Measurements from ENCODE around the gene UBXN11.

UBXN11 gene

GRCh38 chr1:26322042-26322331 is 15.6 kb upstream of the UBXN11 start:
- Histone ChIP-seq H3K27ac (no peak overlapping the region), H3K36me3 (peaks cover 32% of the 10 kb centered on the region), H3K4me3 (ENCODE audit: low read depth, low read length) (no peak overlapping the region), H3K9me3 (ENCODE audit: severe bottlenecking) (no peaks in the 10 kb centered on the region), H3K27me3 (ENCODE audit: insufficient read depth, low read depth, severe bottlenecking) (no peaks in the 10 kb centered on the region)
- no peak for DNase-seq
- TF ChIP-seq CTCF (IDR thresholded peaks at IDR 0.05; ENCODE audit: low read depth, low read length): no peak

GRCh38 chr1:26321315-26322041 is 15.0 kb upstream of the UBXN11 start:
- H3K27ac ChIP-seq: no peak overlapping the region
- TF ChIP-seq CTCF (IDR thresholded peaks at IDR 0.05; ENCODE audit: low read depth, low read length): peak; percentile 85
- peaks cover 32% of the 10 kb centered on the region for H3K36me3 ChIP-seq
- peak; percentile 92 for DNase-seq
- H3K4me3 ChIP-seq (ENCODE audit: low read depth, low read length): no peak overlapping the region
- H3K9me3 ChIP-seq (ENCODE audit: severe bottlenecking): no peaks in the 10 kb centered on the region
- H3K27me3 ChIP-seq (ENCODE audit: insufficient read depth, low read depth, severe bottlenecking): no peaks in the 10 kb centered on the region

- Histone ChIP-seq H3K4me3 (ENCODE audit: low read depth, low read length) (no peak overlapping the region), H3K36me3 (peaks cover 32% of the 10 kb centered on the region), H3K27me3 (ENCODE audit: insufficient read depth, low read depth, severe bottlenecking) (no peaks in the 10 kb centered on the region), H3K9me3 (ENCODE audit: severe bottlenecking) (no peaks in the 10 kb centered on the region), H3K27ac (no peak overlapping the region)
- no peak for TF ChIP-seq CTCF (IDR thresholded peaks at IDR 0.05; ENCODE audit: low read depth, low read length)
- no peak for DNase-seq
These were observed 14.5 kb upstream of the UBXN11 start for GRCh38 chr1:26320896-26321295.

- DNase-seq: no peak
- no peak overlapping the region for H3K4me3 ChIP-seq (ENCODE audit: low read depth, low read length)
- peak overlapping the region; percentile 55 for H3K27ac ChIP-seq
- TF ChIP-seq CTCF (IDR thresholded peaks at IDR 0.05; ENCODE audit: low read depth, low read length): no peak
- H3K9me3 ChIP-seq (ENCODE audit: severe bottlenecking): no peaks in the 10 kb centered on the region
- peaks cover 12% of the 10 kb centered on the region for H3K36me3 ChIP-seq
- no peaks in the 10 kb centered on the region for H3K27me3 ChIP-seq (ENCODE audit: insufficient read depth, low read depth, severe bottlenecking)
These were observed 12.1 kb upstream of the UBXN11 start for GRCh38 chr1:26318338-26319064.

- Histone ChIP-seq H3K9me3 (ENCODE audit: severe bottlenecking) (no peaks in the 10 kb centered on the region), H3K4me3 (ENCODE audit: low read depth, low read length) (no peak within 1 kb of the TSS), H3K27ac (peak within 1 kb of the TSS; percentile 55), H3K36me3 (peaks cover 9% of the 10 kb centered on the region), H3K27me3 (ENCODE audit: insufficient read depth, low read depth, severe bottlenecking) (no peaks in the 10 kb centered on the region)
- peak; percentile 80 for DNase-seq
- no peak for TF ChIP-seq CTCF (IDR thresholded peaks at IDR 0.05; ENCODE audit: low read depth, low read length)
These were observed 11.3 kb upstream of the UBXN11 start, which contains the start of gene CD52 for GRCh38 chr1:26317612-26318337. Gene CD52, plus strand, starts transcription at chr1:26317958. Its CDS starts 60 bp downstream, at chr1:26318018.

All from WERI-Rb-1 (cell line).